GM18505 (cell line): ENCODE measurements around the gene UMOD.

ENCODE experiments used
- ATAC-seq: cut with Tn5 transposase; IDR thresholded peaks from one replicate; pipeline ENCODE4 v1.9.1; 2021; ENCODE audit not compliant: unreplicated experiment
- POLR2A ChIP-seq: IDR thresholded peaks from 4 replicates; pipeline ENCODE4 v1.6.1; 2011; ENCODE audit warnings: borderline replicate concordance; ENCODE audit not compliant: insufficient read depth, insufficient read length; ENCODE audit errors: extremely low read depth

UMOD gene

DNA sequence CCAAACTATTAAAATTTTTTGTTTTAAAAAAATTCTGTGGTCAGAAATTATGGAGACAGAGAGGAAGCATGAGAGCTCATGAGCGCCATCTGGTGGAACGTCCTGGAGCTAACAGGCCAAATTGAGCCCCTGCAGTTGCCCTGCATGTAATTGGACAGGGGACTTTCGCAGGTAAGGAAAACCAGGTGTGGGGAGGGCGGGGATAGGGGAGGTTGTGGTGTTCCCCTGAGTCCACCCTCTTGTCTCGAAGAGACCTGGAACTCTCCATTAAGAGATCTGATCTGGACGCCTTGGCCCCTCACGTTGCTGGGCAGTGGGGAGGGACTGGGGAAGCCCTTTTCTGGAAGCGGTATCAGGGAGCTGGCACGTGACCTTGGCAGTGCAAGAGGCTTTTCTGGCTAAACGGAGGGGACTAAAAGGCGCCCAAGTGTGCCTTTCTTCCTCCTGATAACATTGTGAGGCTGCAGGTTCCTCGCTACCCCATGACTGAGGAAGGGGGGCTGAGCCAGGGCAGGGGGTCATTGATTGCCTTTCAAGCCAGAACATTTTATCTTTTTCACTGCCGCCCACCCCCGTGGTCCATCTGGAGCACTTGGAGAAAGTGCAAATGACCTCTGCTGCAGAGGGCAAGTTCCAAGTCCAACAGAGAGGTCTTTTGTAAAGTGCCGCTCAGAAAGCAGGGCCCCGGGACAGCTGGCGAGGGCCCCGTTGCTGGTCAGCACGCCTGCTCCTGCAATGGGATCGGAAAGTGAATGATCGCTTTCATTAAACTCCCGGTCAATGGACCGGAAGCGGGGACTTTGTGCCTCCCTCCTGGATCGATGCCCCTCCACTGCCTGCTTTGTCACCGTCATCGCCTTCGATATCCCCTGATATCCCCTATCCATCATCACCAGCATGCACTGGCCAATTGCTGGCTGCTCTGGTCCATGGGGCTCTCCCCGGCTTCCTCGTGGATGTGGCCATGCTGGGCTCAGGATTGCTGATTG lies 33.6 kb upstream of the UMOD start:
- no peak for ATAC-seq
- no peak for TF ChIP-seq POLR2A

DNA sequence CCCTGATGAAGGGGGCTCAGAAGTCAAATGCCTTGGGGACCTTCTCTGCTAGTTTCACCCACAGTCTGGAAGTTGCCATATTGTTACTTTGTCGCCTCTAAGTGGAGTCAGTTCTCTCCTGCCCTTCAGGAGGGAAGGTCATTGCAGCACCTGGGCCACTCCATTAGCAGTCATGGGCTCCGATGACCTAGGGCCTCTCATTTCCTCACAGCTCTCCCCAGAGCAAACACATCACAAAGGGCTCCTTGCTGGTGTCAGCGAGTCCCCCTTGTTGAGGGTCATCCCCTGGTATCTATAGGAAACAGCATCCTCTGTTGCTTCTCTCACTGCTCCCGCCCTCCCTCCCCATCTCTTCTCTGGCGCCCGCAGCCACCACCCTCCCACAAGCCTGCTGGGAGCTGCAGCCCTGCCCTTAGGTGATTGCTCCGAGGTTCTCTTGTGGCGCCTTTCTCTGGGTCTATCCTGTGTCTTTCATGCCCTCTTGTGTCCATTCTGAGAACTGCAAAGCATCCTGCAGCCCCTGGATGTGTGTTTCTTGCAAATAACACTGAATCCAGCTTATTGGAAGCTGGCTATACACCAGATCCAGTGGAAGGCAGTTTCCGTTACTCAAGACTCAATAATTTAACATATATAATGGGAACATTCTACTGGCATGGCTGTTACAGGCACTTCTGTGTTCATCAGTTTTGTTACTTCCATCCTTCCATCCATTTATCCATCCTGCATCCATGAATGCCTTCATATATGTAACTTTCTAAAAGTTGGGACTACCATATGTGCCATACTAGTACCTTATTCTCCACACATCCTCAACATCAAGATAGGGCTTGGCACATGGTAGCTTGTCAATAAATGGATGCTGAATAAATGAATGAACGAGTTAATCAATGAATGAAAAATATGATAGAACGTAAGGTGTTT lies 30.9 kb upstream of the UMOD start:
- TF ChIP-seq POLR2A: no peak
- ATAC-seq: no peak

DNA sequence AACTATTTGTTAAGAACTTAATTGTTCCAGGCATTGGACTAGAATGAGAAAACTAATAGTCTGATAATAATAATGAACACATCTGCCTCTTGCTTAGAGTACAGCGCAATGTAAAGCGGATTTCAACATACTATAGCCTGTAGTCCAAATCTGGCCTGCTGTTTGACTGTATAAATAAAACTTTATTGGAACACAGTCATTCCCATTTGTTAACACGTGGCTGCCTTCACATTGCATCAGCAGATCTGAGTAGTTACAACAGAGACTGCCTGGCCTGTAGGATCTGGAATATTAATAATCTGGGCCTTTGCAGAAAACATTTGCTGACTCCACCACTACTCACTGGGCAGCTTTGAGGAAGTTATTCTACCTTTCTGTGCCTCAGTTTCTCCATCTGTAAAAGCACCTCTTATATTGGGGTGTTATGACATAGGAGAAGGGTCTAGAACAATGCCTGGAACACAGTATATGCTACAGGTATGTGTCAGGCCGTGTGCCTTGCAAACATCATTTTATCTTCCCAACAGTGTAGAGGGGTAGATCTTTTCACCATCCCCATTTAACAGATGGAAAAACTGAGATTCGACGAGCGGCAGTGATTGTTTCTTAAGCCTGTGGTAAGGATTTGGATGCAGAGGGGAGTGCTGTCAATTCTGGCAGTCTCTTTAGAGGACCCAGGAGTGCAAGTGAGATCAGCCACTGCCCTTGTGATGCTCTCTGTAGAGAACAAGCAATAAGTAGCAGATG lies 29.9 kb upstream of the UMOD start:
- no peak for ATAC-seq
- TF ChIP-seq POLR2A: no peak

DNA sequence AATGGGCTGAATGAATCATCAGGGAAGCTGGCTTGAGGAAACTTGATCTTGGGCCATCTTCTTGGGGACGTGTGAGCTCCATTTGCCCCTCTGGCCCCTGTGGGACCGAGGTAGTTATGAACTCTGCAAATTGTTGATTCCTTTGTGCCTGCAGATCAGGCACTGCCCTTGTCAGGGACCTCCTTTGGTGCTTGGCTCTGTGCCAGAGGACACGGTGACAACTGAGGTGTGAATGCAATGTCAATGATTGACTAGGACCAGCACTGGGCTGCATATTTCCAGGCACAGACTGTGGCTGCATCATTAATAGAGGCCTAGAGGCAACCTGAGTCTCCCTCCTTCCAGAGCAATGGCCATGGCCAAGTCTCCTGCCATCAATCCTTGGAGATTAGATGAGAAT lies 28.3 kb upstream of the UMOD start:
- ATAC-seq: no peak
- TF ChIP-seq POLR2A: no peak

DNA sequence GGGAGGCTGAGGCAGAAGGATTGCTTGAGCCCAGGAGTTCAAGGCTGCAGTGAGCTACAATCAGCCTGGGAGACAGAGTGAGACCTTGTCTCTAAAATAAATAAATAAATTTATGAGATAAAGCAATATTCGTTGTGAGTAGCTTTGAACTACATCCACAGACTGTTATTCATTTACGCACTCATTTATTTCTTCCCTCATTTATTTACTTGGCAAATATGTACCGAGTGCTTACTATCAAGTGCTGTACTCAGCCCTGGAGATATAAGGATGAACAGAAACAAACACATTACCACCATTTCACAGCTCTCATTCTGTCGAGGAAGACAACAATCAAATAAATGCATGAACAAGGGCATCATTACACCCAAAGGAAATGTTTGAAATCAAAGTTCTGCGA lies 24.7 kb upstream of the UMOD start:
- no peak for TF ChIP-seq POLR2A
- no peak for ATAC-seq

DNA sequence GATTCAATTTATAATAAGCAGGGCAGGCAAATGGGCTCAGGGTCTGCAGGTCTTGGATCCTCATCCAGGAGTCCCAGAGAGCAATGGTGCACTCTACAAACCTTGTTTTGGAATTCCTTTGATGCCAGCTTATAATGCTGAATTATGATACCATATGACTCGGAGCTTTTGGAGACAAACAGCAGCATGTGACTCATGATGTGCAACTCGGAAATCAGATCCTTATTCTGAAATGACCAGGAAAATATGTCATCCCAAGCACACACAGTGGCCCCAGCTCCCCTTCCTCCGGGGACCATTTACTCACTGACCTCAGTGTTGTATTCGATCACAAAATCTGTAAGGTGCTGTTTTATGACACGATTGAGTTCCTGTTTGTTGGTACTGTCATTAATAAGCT lies 20.2 kb upstream of the UMOD start:
- no peak for ATAC-seq
- no peak for TF ChIP-seq POLR2A

DNA sequence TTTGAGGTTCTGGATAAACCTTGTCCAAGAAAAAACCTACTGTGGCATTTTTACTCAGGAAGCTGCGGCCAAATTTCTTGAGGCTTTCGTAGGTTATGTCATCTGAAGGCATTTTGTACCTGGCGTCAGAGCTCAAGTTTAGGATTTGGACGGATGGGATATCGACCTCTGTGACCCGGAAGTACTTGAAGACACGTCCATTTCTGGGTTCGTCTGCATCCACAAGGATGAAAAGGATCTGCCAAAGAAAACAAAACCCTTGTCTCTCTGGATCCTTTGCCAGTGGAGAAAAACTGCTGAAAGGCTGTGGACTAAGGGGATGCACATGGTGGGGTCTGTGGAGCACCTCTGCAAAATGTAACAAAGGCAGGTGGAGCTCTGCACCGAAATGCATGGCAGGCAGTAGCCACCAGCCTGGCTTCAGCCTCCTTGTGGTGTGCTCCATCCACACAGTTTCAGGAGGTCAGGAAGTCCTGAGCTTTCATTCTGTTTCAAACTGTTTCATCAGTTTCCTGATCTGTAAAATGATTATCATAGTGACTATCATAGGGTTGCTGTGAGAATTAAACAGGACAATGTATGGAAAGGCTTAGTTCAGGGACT lies 17.0 kb upstream of the UMOD start:
- TF ChIP-seq POLR2A: no peak

DNA sequence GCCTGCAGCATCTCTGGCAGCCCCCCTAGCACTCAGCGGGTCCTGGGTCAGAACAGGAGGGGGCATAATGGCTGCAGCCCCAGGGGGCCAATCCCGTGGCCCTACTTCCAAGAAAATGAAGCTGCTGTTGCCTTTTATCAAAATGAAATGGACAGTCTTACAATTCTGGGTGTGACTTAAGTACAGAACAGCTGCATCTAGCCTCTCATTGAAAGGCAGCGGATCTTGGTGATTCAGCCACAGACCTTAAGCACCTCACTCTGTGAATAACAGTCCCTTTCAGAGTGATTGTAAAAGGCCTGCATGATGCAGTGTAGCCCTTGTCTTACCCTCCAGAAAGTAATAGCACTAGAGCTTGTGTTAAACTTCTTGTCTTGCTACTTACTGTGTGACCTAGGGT lies 11.5 kb upstream of the UMOD start:
- ATAC-seq: no peak
- TF ChIP-seq POLR2A: no peak

More for the DNA sequence above, 17.0 kb upstream of the UMOD start:
- ATAC-seq: no peak

DNA sequence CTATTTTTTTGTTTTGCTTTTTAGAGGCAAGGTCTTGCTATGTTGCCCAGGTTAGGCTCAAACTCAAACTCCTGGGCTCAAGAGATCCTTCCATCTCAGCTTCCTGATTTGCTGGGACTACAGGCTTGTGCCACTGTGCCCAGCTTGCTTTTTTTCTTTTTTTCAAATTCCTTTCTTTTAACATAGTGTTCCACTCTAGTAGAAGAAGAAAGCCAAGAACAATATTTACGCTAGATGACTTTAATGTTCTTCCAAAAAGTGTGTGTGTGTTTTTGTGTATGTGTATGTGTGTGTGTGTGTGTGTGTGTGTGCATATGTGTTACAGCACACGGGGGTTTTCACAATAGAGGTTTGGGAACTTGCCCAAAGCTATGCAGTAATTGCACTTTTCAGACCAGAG lies 10.7 kb upstream of the UMOD start:
- no peak for TF ChIP-seq POLR2A
- no peak for ATAC-seq

DNA sequence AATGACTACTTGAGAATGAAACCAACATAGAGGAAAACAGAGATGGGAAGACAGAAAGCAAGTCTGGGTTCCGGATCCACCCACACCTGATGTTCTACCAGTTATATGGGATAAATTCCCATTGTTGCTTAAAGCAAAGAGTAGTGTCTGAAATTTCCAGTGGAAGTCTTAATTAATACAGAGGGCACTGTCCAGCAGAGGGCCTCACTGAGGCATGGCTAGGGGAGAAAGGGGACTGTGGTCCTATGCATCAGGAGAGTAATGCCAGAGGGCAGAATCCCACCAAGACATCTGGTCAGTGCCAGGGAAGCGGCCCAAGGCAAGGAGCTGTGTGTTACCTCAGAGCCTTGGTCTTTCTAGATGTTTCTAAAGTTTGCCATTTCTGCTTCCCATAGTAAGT lies 7.5 kb upstream of the UMOD start:
- ATAC-seq: no peak
- TF ChIP-seq POLR2A: no peak

DNA sequence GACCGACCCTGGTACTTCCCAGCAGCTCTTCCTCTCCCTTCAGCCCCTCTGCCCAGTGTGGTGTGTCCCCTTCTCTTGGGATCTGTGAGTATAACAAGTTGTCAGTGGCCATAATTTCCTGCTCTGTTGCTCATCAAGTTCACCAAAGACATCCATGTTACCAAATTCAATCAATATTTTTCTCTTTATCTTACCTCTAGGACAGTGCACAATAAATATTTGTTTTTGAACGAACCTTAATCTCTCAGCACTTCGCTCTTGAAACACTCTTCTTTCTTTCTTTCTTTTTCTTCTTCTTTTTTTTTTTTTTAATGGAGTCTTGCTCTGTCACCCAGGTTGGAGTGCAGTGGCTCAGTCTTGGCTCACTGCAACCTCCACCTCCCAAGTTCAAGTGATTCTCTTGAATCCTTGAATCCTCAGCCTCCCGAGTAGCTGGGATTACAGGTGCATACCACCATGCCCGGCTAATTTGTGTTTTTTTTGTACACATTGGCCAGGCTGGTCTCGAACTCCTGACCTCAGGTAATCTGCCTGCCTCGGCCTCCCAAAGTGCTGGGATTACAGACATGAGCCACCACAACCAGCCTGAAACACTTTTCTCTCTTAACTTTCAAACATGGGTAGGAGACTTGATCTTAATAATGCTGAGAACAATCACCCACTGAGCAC lies 2.7 kb upstream of the UMOD start:
- no peak for TF ChIP-seq POLR2A
- ATAC-seq: no peak

DNA sequence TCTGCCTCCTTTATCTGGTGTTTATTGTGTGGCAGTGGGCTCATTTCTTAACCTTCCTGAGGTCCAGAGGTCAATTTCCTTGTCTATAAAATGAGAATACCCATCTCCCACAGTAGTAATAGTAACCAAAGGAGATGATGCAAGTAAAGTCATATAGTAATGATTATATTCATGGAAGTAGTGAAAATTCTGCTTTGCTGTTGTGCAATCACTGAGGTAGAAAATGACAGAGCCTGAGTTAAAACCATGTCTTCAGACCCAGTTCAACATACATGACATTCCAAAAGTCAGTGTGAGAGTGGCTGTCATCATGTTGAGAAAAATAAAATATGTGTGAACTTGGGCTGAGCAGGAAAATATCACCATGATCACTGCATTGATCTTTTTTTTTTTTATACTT lies 864 bp upstream of the UMOD start:
- no peak for TF ChIP-seq POLR2A
- ATAC-seq: no peak
